Fibroblast of peridontal ligament (primary cell): ENCODE data around the gene THSD8.

ENCODE experiments used
- DNase-seq: peaks from one replicate; pipeline ENCODE4 v3.0.0-alpha.2; 2010; ENCODE audit errors: extremely low read depth

The THSD8 gene

DNA sequence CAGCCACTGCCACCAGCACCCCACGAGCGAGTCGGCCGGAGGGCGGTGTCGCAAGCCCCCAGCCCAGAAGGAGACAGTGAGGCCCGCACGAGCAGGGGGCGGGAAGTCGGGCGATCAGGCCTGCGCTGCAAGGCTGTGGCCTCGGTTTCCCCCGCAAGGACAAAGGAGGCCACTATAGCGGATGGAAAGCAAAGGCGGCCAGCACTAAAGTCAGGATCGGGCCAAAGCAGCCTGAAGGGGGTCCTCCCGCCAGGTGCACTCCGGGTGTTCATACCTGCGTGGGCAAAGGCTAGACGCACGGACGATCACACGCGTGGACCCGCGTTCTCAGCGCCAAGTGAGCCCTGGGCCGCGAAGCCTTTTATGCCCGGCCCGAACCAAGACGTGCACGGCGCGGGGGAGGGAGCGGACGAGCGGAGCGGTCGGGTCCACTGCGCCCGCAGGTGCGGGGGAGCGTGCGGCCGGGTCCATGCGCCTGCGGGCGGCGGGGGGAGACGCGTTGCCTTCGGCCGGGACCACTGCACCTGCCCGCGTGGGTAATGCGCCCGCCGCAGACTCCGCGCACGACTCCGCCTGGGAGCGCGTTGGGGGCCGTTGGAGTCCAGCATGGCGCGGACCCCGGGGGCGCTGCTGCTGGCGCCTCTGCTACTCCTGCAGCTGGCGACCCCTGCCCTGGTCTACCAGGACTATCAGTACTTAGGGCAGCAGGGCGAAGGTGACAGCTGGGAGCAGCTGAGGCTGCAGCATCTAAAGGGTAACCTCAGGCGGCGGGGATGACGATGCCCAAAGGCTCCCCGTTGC is at the start of gene THSD8, which contains the start of gene PRDX2:
Gene THSD8, plus strand, starts transcription at position 604 of the 801 bp plus-strand sequence. Its CDS starts 3 bp downstream, at position 607.
Gene PRDX2, minus strand, starts transcription at position 335 of the 801 bp plus-strand sequence. CDS start 539 bp downstream, outside the sequence.
- DNase-seq = peak; percentile 54

DNA sequence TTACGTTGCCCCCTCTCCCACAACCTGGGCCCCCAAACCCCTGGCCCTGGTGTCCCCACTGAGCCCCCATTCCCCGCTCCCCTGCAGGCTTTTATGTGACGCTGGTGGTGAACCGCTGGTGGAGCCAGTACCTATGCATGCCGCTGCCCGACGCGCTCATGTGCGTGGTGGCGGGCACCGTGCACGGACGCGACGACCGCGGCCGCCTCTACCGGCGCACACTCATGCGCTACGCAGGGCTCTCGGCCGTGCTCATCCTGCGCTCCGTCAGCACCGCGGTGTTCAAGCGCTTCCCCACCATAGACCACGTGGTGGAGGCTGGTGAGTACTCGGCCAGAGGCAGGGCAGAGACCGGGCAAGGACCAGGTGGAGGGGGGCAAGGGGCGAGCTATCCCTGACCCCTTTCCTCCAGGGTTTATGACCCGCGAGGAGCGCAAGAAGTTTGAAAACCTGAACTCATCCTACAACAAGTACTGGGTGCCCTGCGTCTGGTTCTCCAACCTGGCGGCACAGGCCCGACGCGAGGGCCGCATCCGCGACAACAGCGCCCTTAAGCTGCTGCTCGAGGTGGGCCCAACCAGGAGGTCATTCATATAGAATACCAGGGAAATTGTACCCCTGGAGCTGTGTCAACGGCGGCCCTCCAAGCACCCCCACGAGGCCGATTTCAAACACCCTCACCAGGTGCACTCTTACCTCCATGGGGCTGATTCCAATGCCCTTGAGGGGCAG is 47.2 kb upstream of the THSD8 start:
- DNase-seq = no peak

DNA sequence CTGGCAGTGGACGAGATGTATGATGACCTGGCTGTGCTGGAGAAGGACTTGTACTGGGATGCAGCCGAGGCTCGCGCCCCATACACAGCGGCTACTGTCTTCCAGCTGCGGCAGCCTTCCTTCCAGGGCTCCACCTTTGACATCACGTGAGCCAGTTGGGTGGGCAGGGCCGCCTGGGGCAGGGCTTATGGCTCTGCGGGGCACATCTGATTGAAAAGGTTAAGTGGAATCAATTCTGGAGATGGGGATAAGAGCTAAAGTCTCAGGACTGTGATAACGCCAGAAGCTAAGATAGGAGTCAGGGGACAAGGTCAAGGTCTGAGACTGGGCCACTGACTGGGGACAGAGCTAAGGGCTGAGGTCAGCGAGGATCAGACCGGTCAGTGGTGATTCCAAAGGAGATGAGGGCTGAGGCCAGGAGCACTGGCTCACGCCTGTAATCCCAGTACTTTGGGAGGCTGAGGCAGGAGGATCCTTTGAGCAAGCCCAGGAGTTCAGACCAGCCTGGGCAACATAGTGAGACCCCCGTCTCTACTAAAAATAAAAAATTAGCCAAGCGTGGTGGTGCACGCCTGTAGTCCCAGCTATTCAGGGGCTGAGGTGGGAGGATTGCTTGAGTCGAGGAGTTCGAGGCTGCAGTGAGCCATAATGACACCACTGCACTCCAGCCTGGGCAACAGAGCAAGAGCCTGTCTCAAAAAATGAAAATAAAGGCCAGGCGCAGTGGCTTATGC is 45.6 kb upstream of the THSD8 start:
- no peak for DNase-seq

DNA sequence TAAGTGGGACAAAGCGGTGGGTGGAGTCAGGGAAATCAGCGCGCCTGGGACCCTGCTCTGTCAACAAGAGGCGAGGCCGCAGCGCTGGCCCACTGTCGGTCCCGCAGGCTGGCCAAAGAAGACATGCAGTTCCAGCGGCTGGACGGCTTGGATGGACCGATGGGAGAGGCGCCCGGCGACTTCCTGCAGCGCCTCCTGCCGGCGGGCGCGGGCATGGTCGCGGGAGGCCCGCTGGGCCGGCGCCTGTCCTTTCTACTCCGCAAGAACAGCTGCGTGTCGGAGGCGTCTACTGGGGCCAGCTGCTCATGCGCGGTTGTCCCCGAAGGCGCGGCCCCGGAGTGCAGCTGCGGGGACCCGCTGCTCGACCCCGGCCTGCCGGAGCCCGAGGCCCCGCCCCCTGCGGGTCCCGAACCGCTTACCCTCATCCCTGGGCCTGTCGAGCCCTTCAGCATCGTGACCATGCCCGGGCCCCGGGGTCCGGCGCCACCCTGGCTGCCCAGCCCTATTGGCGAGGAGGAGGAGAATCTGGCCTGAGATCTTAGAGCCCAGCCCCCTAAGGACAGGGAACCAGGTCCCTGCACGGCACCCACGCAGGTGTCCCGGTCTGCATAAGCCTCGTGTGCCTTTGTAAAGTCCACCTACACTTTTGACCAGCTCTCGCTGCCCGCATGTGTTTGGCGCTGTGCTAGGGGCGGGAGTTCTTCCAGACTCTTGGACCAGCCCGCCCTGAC is 44.2 kb upstream of the THSD8 start:
- peak; percentile 62 for DNase-seq

DNA sequence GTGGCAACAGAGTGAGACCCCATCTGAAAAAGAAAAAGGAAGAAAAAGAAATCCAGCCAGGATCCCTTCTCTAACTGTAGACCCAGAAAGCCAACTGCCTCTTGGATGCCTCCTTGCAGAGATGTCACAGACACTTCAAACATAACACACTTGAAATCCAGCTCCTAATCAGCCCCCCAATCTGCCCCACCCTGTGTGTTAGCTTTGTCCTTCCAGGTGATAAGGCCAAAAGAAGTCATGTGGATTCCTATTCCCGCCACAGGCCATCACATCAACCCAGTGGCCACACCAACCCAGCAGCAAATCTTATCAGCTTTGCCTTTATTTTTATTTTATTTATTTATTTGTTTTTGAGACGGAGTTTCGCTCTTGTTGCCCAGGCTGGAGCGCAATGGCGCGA is 42.2 kb upstream of the THSD8 start:
- no peak for DNase-seq

DNA sequence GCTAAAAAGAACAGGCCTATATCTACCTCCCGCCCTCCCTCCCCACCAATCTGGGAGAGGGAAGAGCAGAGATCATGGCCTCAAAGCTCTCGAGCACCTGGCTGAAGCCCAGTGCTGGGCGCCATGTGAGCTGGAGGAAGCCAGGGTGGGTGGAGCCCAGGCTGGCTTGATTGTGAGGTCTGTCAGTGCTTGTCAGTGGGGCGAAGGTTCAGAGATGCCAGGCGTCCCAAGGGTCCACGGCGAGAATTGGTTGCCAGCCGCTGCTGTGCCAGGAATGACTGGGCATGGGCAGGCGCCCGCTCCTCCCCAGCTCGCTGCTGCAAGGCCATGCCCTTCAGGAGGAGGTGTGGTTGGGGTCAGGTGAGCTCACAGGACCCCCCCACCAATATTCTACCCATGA is 38.8 kb upstream of the THSD8 start:
- no peak for DNase-seq

DNA sequence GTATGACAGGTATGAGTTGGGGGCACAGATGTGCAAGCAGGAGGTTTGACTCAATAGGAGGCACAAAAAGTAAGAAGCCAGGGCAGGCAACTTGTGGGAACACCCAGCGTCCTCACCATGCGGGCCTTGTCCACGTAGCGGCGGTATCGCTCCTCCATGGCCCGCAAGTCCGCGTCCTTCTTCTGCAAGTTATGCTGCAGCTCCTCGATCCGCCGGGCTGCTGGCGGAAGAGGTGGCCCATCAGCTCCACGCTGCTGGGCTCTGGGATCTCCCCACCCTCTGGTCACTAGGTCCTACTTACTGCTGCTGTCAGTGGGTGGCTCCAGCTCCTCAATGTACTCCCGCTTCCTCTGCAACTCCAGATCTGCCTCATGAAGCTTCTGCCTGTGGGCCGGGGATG is 37.2 kb upstream of the THSD8 start:
- DNase-seq = no peak

DNA sequence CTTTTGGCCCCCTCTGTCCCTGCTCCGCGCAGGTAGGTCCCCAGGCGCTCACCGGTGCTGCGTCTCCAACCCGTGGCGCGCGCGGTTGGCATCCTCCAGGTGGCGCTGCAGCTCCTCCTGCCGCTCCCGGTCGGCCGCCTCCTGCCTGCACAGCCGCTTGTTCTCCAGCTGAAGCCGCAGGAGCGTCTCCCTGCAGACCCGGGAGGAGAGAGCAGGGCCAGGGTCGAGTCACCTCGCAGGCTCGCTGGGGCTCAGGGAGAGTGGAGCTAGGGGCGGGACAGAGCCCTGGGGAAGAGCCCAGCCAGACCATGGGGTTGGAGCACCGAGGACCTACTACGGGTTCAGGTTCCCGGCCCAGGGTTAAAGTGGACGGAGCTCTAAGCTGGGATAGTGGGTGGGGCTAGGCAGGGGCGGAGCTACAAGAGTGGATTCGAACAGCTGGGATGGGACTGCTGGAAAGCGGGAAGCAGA is 35.8 kb upstream of the THSD8 start:
- peak; percentile 71 for DNase-seq

DNA sequence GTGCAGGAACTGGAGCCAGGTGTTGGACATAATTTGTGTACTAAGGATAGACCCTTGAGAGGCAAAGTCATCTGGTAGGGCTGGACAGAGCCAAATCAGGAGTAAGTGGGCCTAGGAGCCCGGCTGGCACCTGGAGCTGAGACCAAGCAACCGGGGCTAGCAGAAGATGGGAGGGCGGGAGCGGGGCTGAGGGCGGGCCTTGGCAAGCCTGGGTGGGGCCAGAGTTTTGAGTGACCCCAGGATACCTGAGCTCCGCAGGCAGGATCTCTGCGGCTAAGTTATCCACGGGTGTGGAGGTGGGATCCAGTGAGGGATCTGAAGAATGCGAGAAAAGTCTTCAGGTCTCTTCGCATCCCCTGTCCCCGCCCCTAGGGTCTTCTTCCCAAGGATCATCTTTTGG is 34.7 kb upstream of the THSD8 start:
- no peak for DNase-seq

DNA sequence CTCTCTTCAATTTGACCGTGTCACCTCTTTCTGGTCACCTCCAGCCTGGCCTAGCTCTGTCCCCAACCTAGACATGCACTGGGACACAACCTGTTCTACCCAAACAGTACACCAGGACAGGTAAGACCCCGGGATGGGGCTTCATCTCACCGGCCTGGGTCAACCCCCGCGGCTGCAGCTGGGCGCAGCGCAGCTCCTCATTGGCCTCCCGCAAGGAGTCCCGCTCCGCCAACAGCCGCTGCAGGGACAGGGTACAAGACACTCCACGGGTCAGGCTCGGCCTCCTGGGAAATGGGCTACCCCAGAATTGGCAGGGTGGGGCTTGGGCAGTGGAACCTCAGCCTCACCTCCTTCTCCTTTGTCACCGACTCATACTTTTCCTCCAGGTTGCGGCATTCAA is 34.2 kb upstream of the THSD8 start:
- no peak for DNase-seq

DNA sequence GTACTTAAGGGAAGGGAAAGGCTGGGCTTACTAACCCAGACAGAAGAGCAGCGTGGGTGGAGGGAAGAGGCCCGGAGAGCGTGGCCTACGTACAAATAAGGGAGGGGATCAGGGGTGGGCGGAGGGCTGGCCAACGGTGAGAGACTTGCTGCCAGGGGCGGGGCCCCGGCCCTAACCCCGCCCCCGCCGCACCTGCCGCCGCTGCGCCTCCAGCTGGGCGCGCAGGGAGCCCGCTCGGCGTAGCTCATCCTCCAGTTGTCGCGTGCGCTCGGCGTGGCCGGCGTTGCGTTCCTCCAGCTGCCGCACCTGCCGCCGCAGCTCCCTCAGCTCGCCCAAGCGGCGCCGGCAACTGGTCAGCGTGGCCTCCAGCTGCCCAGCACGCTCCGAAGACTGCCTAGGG is 32.2 kb upstream of the THSD8 start:
- no peak for DNase-seq

DNA sequence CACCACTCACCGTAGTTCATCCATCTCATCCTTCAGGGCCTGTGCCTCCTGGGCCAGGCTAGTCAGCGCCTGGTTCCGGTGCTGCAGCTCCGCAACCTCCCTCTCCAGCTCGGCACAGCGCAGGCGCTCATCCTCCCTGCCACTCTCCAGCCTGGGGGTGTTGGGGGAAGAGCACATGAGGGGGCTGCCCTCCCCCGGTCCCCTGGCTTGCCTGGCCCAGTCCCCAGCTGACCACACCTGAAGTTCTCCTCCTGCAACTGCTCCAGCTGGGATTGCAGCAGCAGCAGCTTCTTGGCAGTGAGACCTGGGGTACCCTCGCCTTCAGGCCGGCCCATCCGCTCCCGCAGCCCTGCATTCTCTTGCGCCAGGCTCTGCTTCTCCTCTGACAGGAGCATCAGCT is 30.9 kb upstream of the THSD8 start:
- DNase-seq = no peak

DNA sequence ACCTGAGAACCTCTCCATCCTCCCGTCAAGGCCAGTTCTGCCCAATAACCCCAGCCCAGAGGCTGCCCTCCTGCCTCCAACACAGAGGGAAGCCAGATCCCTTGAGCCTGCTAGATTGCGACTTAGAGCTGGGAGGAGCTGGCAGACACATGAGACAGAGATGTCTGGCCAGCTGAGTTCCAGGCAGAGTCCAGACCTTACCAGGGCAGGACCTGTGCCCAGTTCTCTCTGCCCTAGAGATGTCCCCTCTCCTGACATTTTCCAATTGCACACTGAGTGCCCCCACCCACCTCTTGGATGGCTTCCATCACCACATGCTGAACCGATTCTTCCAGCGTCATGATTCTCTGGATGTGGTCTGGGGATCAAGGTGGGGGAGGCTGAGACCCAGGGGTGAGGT is 29.5 kb upstream of the THSD8 start:
- no peak for DNase-seq

DNA sequence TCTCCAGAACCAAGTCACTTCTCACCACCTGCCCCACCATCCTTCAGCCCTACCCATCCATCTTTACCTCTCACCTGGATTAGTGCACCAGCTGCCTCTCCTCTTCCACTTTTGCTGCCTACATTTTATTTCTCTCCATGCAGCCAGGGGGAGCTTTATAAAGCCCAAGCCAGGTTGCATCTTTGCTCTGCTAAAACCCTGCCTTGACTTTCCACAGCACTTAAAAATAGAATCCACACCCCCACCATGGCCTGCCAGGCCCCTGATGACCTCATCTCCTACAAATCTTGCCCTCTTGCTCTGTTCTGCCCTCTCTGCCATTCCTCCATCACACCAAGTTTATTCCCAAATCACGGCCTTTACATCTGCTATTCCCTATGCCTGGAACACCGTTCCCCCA is 28.3 kb upstream of the THSD8 start:
- peak; percentile 73 for DNase-seq

DNA sequence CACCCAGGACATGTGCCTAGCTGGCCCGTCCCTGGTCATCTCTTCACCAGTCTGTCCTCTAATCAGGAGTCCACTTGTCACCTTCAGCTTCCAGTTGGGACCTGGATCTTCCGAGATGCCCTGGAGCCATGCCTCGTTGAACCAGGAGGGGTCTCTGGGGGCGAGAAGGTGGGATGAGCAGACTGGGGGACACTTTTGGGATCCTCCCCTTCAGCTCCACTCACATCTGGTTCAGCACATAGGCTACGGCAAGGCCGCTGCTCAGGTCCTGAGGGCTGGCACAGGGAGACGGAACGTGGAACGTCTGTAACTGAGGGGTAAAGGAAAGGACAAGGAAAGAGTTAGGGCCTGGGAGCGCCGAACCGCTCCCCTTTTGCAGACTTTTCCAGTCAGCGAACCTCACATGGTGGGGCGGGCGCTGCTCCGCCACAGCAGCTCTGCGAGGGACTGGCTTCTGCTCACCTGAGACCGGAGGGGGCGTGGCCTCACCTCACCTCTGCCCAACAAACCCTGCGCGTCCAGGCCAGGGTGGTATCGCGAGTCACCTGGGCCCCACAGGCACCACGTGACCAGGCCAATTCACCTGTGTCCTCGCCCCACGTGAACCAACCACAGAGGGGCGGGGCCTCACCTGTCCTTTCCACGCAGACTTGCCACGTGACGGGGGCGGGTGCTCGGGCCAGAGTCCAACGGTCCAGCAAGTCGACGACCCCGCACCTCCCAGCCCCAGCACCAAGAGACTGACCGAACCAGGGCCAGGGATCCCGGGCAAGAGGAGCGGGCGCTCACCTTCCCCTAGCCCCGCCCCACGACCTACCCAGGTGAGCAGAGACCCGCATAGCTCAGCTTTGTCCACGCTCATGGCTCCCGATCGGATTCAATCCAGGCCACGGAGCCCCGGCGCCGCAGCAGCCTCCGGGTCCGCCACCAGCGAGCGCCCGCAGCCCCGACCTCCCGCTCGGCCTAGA is 27.0 kb upstream of the THSD8 start, which contains the start of gene HOOK2:
Gene HOOK2, minus strand, starts transcription at position 965 of the 968 bp plus-strand sequence. Its CDS starts 103 bp downstream, at position 862.
- DNase-seq = no peak

DNA sequence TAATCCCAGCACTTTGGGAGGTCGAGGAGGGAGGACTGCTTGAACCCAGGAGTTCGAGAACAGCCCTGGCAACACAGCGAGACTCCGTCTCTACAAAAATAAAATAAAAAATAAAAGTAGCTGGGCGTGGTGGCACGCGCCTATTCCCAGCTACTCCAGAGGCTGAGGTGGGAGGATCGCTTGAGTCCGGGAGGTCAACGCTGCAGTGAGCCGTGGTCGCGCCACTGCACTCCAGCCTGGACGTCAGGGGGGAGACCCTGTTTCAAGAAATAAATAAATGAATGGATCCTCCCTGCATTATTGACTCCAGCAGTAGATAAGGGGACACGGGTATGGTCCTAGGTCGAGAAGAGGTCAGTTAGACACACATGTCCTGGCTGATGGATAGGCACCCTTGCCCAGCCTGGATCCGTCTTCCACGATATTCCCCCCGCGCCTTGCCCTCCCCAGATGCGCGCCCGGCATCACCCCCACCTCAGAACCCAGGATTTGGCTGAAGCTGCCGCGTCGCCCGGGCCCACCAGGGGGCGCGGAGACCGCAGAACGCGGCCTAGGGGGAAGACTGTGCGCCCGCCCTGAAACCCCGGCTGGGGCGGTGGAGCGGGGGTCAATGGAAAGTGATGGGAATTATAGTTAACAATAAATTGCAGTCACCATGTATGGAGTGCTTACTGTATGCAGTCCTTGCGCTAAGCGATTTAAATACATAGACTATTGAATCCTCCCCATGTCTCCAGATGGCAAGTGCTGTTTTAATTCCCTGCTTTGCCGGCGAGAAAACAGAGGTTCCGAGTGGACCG is 24.5 kb upstream of the THSD8 start:
- peak; percentile 71 for DNase-seq

DNA sequence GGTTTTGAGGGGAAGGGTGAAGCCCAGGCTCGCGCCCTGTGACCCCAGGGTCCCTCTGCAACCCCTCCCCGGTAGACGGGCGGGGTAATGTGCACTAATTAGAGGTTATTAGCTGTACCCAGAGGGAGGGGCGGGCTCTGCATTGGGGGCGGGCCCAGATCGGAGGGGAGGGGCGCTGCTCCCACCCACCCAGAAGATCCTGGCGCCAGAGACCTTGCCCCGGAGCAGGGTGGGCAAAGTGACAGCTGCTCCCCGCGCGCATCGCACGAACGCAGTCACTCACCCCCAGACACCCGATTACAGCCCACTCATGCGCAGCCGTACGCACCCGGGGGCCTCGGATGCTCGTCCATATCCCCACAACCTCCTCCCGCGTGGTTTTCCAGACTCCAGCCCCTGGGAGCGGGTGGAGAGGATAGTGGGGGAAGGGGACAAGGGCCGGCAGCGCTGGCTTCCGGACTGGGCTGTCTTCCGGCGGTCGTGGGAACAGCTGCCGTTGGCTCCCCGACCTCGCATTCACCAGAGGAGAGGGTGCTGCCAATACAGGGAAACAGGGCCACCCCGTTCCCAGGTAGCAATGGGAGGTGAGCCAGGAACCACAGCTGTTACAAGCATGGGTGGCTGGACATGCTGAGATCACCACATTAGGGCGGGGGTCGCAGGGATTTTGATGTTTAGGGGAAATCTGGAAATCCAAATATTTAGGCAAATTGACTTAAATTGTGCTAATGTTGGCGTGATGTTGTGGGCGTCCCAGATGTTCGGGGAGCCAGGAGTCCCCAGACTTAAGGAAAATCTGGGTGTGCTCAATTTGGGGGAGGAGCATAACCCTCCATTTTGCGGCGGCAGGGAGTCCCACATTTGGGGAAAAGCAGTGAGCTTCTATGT is 23.6 kb upstream of the THSD8 start:
- peak; percentile 73 for DNase-seq

DNA sequence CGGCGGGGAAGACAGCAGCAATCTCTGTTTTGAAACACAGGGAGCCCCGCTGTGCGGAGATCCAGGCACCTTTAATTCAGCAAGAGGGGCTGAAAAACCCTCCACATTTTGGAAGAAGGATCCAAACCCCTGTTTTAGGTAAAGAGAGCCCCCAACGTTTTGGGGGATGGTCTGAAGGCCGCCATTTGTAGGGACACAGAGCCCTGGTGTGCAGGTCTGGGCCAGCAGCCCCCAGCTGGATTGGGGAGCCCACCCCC is 23.0 kb upstream of the THSD8 start:
- DNase-seq = no peak
